T-helper 17 cell (primary cell): ENCODE data around the gene THOC1. TPM values are rescaled to one million over a fixed set of nuclear protein-coding genes. Genes with fewer than 3 reads are reported as not detected.

Experiments used
- ATAC-seq: fragments of 150-1000 bp; cut with Tn5 transposase; 2 replicates; pipeline ENCODE4 v1.10.0; 2021; ENCODE audit warnings: mild to moderate bottlenecking, moderate library complexity
- DNase-seq, 3 donors: peaks; one replicate each; pipeline versions ENCODE4 v3.0.0 to v3.0.0-alpha.2; 2020 to 2021
- H3K9me3 ChIP-seq: one replicate; pipeline ENCODE4 v1.7.0; 2013; ENCODE audit warnings: low read length, mild to moderate bottlenecking; ENCODE audit not compliant: control insufficient read depth, poor library complexity, severe bottlenecking
- H3K27ac Mint-ChIP-seq: one replicate; pipeline ENCODE4 v1.8.0; 2022; ENCODE audit warnings: mild to moderate bottlenecking, moderate library complexity, mixed read lengths
- H3K27me3 Mint-ChIP-seq: one replicate; pipeline ENCODE4 v1.8.0; 2022; ENCODE audit warnings: mixed read lengths
- H3K36me3 Mint-ChIP-seq: one replicate; pipeline ENCODE4 v1.8.0; 2022; ENCODE audit warnings: low read depth, mixed read lengths
- H3K4me1 Mint-ChIP-seq: one replicate; pipeline ENCODE4 v1.8.0; 2022; ENCODE audit warnings: mild to moderate bottlenecking, mixed read lengths
- H3K4me3 Mint-ChIP-seq: one replicate; pipeline ENCODE4 v1.8.0; 2022; ENCODE audit warnings: mild to moderate bottlenecking, moderate library complexity, mixed read lengths
- total RNA-seq, 4 donors: library from RNA in 2 of 4; stranded (reverse) in 2 of 4; gene quantifications; one replicate each; pipeline ENCODE4 v1.2.3 and lab custom pipeline; 2022 to 2026

THOC1 gene
- total RNA-seq, 2 donors from 2014 or later = 83.7 to 90.4 TPM

- no peaks in the 10 kb centered on the region for H3K9me3 ChIP-seq
- DNase-seq = no peak
- Mint-ChIP-seq H3K27ac (no peak overlapping the region), H3K4me1 (peaks cover 21% of the 10 kb centered on the region), H3K36me3 (peaks cover 4% of the 10 kb centered on the region), H3K27me3 (no peaks in the 10 kb centered on the region), H3K4me3 (no peak overlapping the region)
- ATAC-seq = no peak
These were observed 75.0 kb downstream of the THOC1 start for GRCh38 chr18:192801-193200.

- Mint-ChIP-seq H3K27me3 (no peaks in the 10 kb centered on the region), H3K4me3 (no peak overlapping the region), H3K4me1 (peaks cover 20% of the 10 kb centered on the region), H3K36me3 (peaks cover 4% of the 10 kb centered on the region), H3K27ac (peak overlapping the region; percentile 74)
- no peaks in the 10 kb centered on the region for H3K9me3 ChIP-seq
- no peak for DNase-seq
- no peak for ATAC-seq
These were observed 76.1 kb downstream of the THOC1 start for GRCh38 chr18:191725-192124.

GRCh38 chr18:189254-189653, 78.6 kb downstream of the THOC1 start:
- Mint-ChIP-seq H3K36me3 (no peaks in the 10 kb centered on the region), H3K4me3 (no peak overlapping the region), H3K4me1 (peaks cover 17% of the 10 kb centered on the region), H3K27ac (no peak overlapping the region), H3K27me3 (no peaks in the 10 kb centered on the region)
- H3K9me3 ChIP-seq = no peaks in the 10 kb centered on the region
- no peak for DNase-seq
- ATAC-seq = no peak

GRCh38 chr18:183769-184168, 84.1 kb downstream of the THOC1 start:
- H3K27ac Mint-ChIP-seq = no peak overlapping the region
- H3K4me3 Mint-ChIP-seq = no peak overlapping the region
- DNase-seq (no peak), ATAC-seq (no peak)
- peaks cover 17% of the 10 kb centered on the region for H3K4me1 Mint-ChIP-seq
- H3K9me3 ChIP-seq = no peaks in the 10 kb centered on the region
- no peaks in the 10 kb centered on the region for H3K27me3 Mint-ChIP-seq
- peaks cover 3% of the 10 kb centered on the region for H3K36me3 Mint-ChIP-seq

GRCh38 chr18:181711-182110, 86.1 kb downstream of the THOC1 start:
- Mint-ChIP-seq H3K36me3 (peaks cover 3% of the 10 kb centered on the region), H3K4me3 (no peak overlapping the region), H3K4me1 (peaks cover 18% of the 10 kb centered on the region), H3K27me3 (no peaks in the 10 kb centered on the region), H3K27ac (peak overlapping the region; percentile 90)
- H3K9me3 ChIP-seq = no peaks in the 10 kb centered on the region
- DNase-seq (no peak), ATAC-seq (no peak)

GRCh38 chr18:179499-179898, 88.3 kb downstream of the THOC1 start:
- ATAC-seq = no peak
- Mint-ChIP-seq H3K27ac (no peak overlapping the region), H3K4me1 (peaks cover 20% of the 10 kb centered on the region), H3K36me3 (peaks cover 3% of the 10 kb centered on the region), H3K27me3 (no peaks in the 10 kb centered on the region), H3K4me3 (no peak overlapping the region)
- H3K9me3 ChIP-seq = no peaks in the 10 kb centered on the region
- DNase-seq = no peak

- H3K9me3 ChIP-seq = no peaks in the 10 kb centered on the region
- Mint-ChIP-seq H3K27ac (no peak overlapping the region), H3K4me3 (no peak overlapping the region), H3K36me3 (no peaks in the 10 kb centered on the region), H3K27me3 (no peaks in the 10 kb centered on the region), H3K4me1 (peaks cover 8% of the 10 kb centered on the region)
- ATAC-seq = no peak
- DNase-seq = no peak
These were observed 95.5 kb downstream of the THOC1 start for GRCh38 chr18:172361-172760.

Other genes starting within 250 kb of the THOC1 start
- not detected for gene TUBB8B, start 218.4 kb downstream of the THOC1 start, total RNA-seq
- 10 to 100 TPM; 43.3 to 44.7 TPM for gene USP14, start 109.5 kb downstream of the THOC1 start, total RNA-seq
- gene COLEC12, start 232.7 kb upstream of the THOC1 start, total RNA-seq = not detected